ENCODE data around the gene SLC7A5. TPM values are rescaled to one million over a fixed set of nuclear protein-coding genes. Genes with fewer than 3 reads are reported as not detected.
A peak's percentile ranks its signal among the peaks of the same experiment; 100 is the strongest.
"Not testable (repeated sequence)": the region's sequence is repeated elsewhere in the genome, so short reads cannot be mapped to it uniquely, and the experiment has no call there.

SLC7A5 gene
- total RNA-seq, 1 donor from 2014 or later = 42.2 TPM

GRCh38 chr16:87861300-87862099 is 7.8 kb downstream of the SLC7A5 start:
- not testable (repeated sequence) for H3K36me3 Mint-ChIP-seq (ENCODE audit: insufficient read depth); H3K27ac Mint-ChIP-seq; H3K4me3 Mint-ChIP-seq (ENCODE audit: low read depth); DNase-seq (ENCODE audit: low spot score, unreplicated experiment); H3K9me3 Mint-ChIP-seq (ENCODE audit: low read depth)
- H3K27me3 Mint-ChIP-seq = peaks cover 11% of the 10 kb centered on the region
- peaks cover 18% of the 10 kb centered on the region for H3K4me1 Mint-ChIP-seq (ENCODE audit: low read depth)

GRCh38 chr16:87860553-87861299 is 8.6 kb downstream of the SLC7A5 start:
- Mint-ChIP-seq H3K9me3 (ENCODE audit: low read depth) (no peaks in the 10 kb centered on the region), H3K4me3 (ENCODE audit: low read depth) (no peak overlapping the region), H3K27ac (peak overlapping the region; percentile 73), H3K4me1 (ENCODE audit: low read depth) (peaks cover 20% of the 10 kb centered on the region), H3K27me3 (peaks cover 7% of the 10 kb centered on the region), H3K36me3 (ENCODE audit: insufficient read depth) (peaks cover 4% of the 10 kb centered on the region)
- DNase-seq (ENCODE audit: low spot score, unreplicated experiment) = no peak
- TF ChIP-seq CTCF (IDR thresholded peaks at IDR 0.05; ENCODE audit: unreplicated experiment) = no peak

GRCh38 chr16:87858151-87858993 is 10.9 kb downstream of the SLC7A5 start:
- not testable (repeated sequence) for H3K4me3 Mint-ChIP-seq (ENCODE audit: low read depth); DNase-seq (ENCODE audit: low spot score, unreplicated experiment); H3K27ac Mint-ChIP-seq; H3K36me3 Mint-ChIP-seq (ENCODE audit: insufficient read depth); H3K9me3 Mint-ChIP-seq (ENCODE audit: low read depth); H3K27me3 Mint-ChIP-seq
- H3K4me1 Mint-ChIP-seq (ENCODE audit: low read depth) = peaks cover 16% of the 10 kb centered on the region

GRCh38 chr16:87856791-87857228 is 12.5 kb downstream of the SLC7A5 start:
- peaks cover 2% of the 10 kb centered on the region for H3K36me3 Mint-ChIP-seq (ENCODE audit: insufficient read depth)
- peaks cover 24% of the 10 kb centered on the region for H3K4me1 Mint-ChIP-seq (ENCODE audit: low read depth)
- H3K27me3 Mint-ChIP-seq = peaks cover 10% of the 10 kb centered on the region

GRCh38 chr16:87855852-87856715 is 13.2 kb downstream of the SLC7A5 start:
- Mint-ChIP-seq H3K4me1 (ENCODE audit: low read depth) (peaks cover 26% of the 10 kb centered on the region), H3K4me3 (ENCODE audit: low read depth) (no peak overlapping the region), H3K27me3 (peaks cover 10% of the 10 kb centered on the region), H3K27ac (no peak overlapping the region), H3K9me3 (ENCODE audit: low read depth) (no peaks in the 10 kb centered on the region), H3K36me3 (ENCODE audit: insufficient read depth) (peaks cover 2% of the 10 kb centered on the region)
- no peak for DNase-seq (ENCODE audit: low spot score, unreplicated experiment)
- no peak for TF ChIP-seq CTCF (IDR thresholded peaks at IDR 0.05; ENCODE audit: unreplicated experiment)

More at GRCh38 chr16:87856791-87857228, 12.5 kb downstream of the SLC7A5 start:
- Mint-ChIP-seq H3K9me3 (ENCODE audit: low read depth) (no peaks in the 10 kb centered on the region), H3K4me3 (ENCODE audit: low read depth) (no peak overlapping the region), H3K27ac (no peak overlapping the region)
- no peak for DNase-seq (ENCODE audit: low spot score, unreplicated experiment)
- TF ChIP-seq CTCF (IDR thresholded peaks at IDR 0.05; ENCODE audit: unreplicated experiment) = no peak

Data from progenitor cell of endocrine pancreas (in vitro differentiated cells).